ENCODE results near the gene PCDH10. TPM values are rescaled to one million over a fixed set of nuclear protein-coding genes. Genes with fewer than 3 reads are reported as not detected.

PCDH10 gene
- total and polyA plus RNA-seq, 2 of the 8 experiments (the other 6 are each of a cell fraction or from before 2014, with no cell fraction given) = 2.2 to 10.0 TPM

GRCh38 chr4:133147286-133147821 is 1.7 kb upstream of the PCDH10 start:
- Histone ChIP-seq H3K9me3 (ENCODE audit: insufficient read depth in 2 of 2, low read depth in 1 of 2, low read length in 1 of 2) (no peaks in the 10 kb centered on the region), H3K79me2 (ENCODE audit: control insufficient read depth in 1 of 2, insufficient read depth in 2 of 2, low read length in 2 of 2) (no peaks in the 10 kb centered on the region), H2AK5ac (ENCODE audit: low read depth, low read length) (no peak overlapping the region), H4K5ac (ENCODE audit: insufficient read length, low read depth, low read length) (no peak overlapping the region), H3K4me2 (ENCODE audit: insufficient read depth in 1 of 2, low read depth in 2 of 2, low read length in 2 of 2) (peak overlapping the region; percentile 99), H3K18ac (ENCODE audit: extremely low read depth, low read length) (peak overlapping the region; percentile 60; the same call in 1 of the 2 replicates), H3K23ac (ENCODE audit: insufficient read length) (no peak overlapping the region), H3K4me3 (ENCODE audit: extremely low read depth in 1 of 4, insufficient read depth in 2 of 4, low read depth in 3 of 4, low read length in 4 of 4) (peak overlapping the region; percentile 52 to 67 (median 63)), H3K9ac (replicated peaks in 1 of 4; ENCODE audit: extremely low read depth in 1 of 4, low read depth in 3 of 4, low read length in 3 of 4) (peak overlapping the region in 1 of 4 experiments; percentile 64; a peak in 1 of 7 replicates), H2AFZ (ENCODE audit: low read length) (peak overlapping the region; percentile 78), H2BK20ac (ENCODE audit: low read length) (0 out of 2 replicates have a peak overlapping the region, but pooled peaks have one; percentile 38), H4K91ac (replicated peaks; ENCODE audit: insufficient read length, low read length) (no peak overlapping the region), H3K79me1 (ENCODE audit: low read depth, low read length) (no peaks in the 10 kb centered on the region), H3K4ac (replicated peaks; ENCODE audit: insufficient read length, low read depth, low read length) (no peak overlapping the region), H2BK15ac (ENCODE audit: low read length) (no peak overlapping the region), H3K27me3 (replicated peaks in 1 of 4; ENCODE audit: control insufficient read depth in 3 of 4, extremely low read depth in 1 of 4, insufficient read depth in 3 of 4, low read length in 3 of 4) (peaks cover 32 to 54% (median 53%) of the 10 kb centered on the region in 4 experiments; a peak in 6 of 7 replicates), H3K4me1 (replicated peaks in 1 of 4; ENCODE audit: control insufficient read depth in 3 of 4, insufficient read depth in 4 of 4, low read length in 3 of 4) (peaks cover 0 to 17% (median 13%) of the 10 kb centered on the region in 4 experiments; a peak in 6 of 7 replicates), H2BK12ac (ENCODE audit: low read depth, low read length) (no peak overlapping the region), H3K56ac (replicated peaks; ENCODE audit: insufficient read length, low read depth, low read length) (no peak overlapping the region), H4K20me1 (replicated peaks in 1 of 2; ENCODE audit: control insufficient read depth in 1 of 2, insufficient read depth in 2 of 2, low read length in 2 of 2) (peaks cover 3 to 5% of the 10 kb centered on the region in 2 experiments), H3K23me2 (ENCODE audit: low read depth, low read length) (peaks cover 51% of the 10 kb centered on the region), H2BK120ac (replicated peaks; ENCODE audit: low read depth, low read length) (peak overlapping the region; percentile 38), H4K8ac (ENCODE audit: extremely low read depth, insufficient read depth, low read length) (peak overlapping the region; percentile 70; the same call in 1 of the 2 replicates), H3K36me3 (ENCODE audit: control insufficient read depth in 2 of 4, insufficient read depth in 4 of 4, low read length in 3 of 4) (no peaks in the 10 kb centered on the region), H3K14ac (ENCODE audit: insufficient read length) (no peak overlapping the region), H2BK5ac (ENCODE audit: low read depth, low read length) (no peak overlapping the region; the same call in 1 of the 2 replicates), H3K27ac (ENCODE audit: low read depth, low read length) (no peak overlapping the region)
- ChIA-PET CTCF (ENCODE audit: partially characterized antibody) (interaction anchor here (0.6 to 3.0 kb wide), 63 partner anchors 10 to 1765 kb away, joined by 3 to 11 read pairs (median 4); no protein-coding TSS in a partner anchor), POLR2A (ENCODE audit: partially characterized antibody) (interaction anchor here (0.5 to 1.2 kb wide), 2 partner anchors 15 to 1794 kb away, joined by 3 to 5 read pairs; no protein-coding TSS in a partner anchor)
- TF ChIP-seq EZH2 (IDR thresholded peaks at IDR 0.05; ENCODE audit: low read depth, low read length, severe bottlenecking) (peak; percentile 49), SP4 (IDR thresholded peaks at IDR 0.05; ENCODE audit: low read length) (no peak)
- 4% methylated on average over 23 of the region's 23 CpGs; no CpG with 5 or more reads in 1 of the 2 experiments for WGBS, 2 experiments (ENCODE audit: extremely low coverage in 1 of 2, insufficient coverage in 1 of 2, insufficient read length in 1 of 2, insufficient replicate concordance in 2 of 2, low coverage in 1 of 2, low lambda C conversion rate in 2 of 2, missing lambda C conversion rate in 1 of 2)
- DNase-seq (ENCODE audit: low read depth in 1 of 2, low spot score in 2 of 2) (peak in 1 of 2 experiments; percentile 47), FAIRE-seq (no peak)

Measured in H1 (cell line).